GM12878 (cell line): ENCODE results near the gene GCK. TPM values are rescaled to one million over a fixed set of nuclear protein-coding genes. Genes with fewer than 3 reads are reported as not detected.
A peak's percentile ranks its signal among the peaks of the same experiment; 100 is the strongest.

Experiments used
- ATAC-seq: fragments of 200-7000 bp; cut with Tn5 transposase; 3 replicates; pipeline ENCODE4 v1.9.1; 2020; ENCODE audit warnings: mild to moderate bottlenecking, moderate library complexity
- BruUV-seq: library from RNA; stranded (reverse); fragments of 400-500 nt; replicated peaks from 2 replicates; lab custom pipeline; 2021; lab: Mats Ljungman, UMichigan
- CTCF ChIA-PET: fragments of 300-600 bp; sonication (Branson Sonifier 250); formaldehyde crosslinking; extraction: SDS; loops from one replicate; lab custom pipeline; 2021; ENCODE audit warnings: inconsistent platforms; lab: Yijun Ruan, JAX
- POLR2A ChIA-PET: fragments of 350-600 bp; formaldehyde crosslinking; extraction: SDS; loops from one replicate; lab custom pipeline; 2021; ENCODE audit warnings: inconsistent platforms; lab: Charles Lee
- RAD21 ChIA-PET: fragments of 300-600 bp; sonication (Branson Sonifier 250); formaldehyde crosslinking; loops from one replicate; lab custom pipeline; 2023; ENCODE audit warnings: antibody characterized with exemption; ENCODE audit not compliant: unreplicated experiment; lab: Charles Lee
- SMC1A ChIA-PET: fragments of 300-600 bp; sonication (Branson Sonifier 250); formaldehyde crosslinking; loops from one replicate; lab custom pipeline; 2023; ENCODE audit not compliant: unreplicated experiment, uncharacterized antibody; lab: Charles Lee
- DNase-seq: peaks from one replicate; pipeline ENCODE4 v3.0.0-alpha.2; 2011; ENCODE audit warnings: low read depth, low spot score
- FAIRE-seq: peaks from 3 replicates; lab custom pipeline; 2011; peaks lifted over from hg19 to GRCh38; lab: Jason Lieb, UNC
- H2AFZ ChIP-seq: 2 replicates; pipeline ENCODE4 v1.6.0; 2011; ENCODE audit warnings: low read depth, low read length, control low read depth; ENCODE audit not compliant: control insufficient read depth
- H3K27ac ChIP-seq: 2 replicates; pipeline ENCODE4 v1.5.1; 2011; ENCODE audit warnings: control low read depth; ENCODE audit not compliant: control insufficient read depth, insufficient read depth
- H3K27me3 ChIP-seq, 2 experiments: replicated peaks in 1 of 2; 2 replicates each; pipeline versions ENCODE4 v1.6.0 to v1.6.1; 2011; ENCODE audit warnings: low read length in 1 of 2; ENCODE audit not compliant: control insufficient read depth in 2 of 2, insufficient read depth in 2 of 2
- H3K36me3 ChIP-seq, 2 experiments: 2 replicates each; pipeline ENCODE4 v1.5.1; 2011; ENCODE audit warnings: low read length in 1 of 2; ENCODE audit not compliant: control insufficient read depth in 2 of 2, insufficient read depth in 2 of 2
- H3K4me1 ChIP-seq: 2 replicates; pipeline ENCODE4 v1.6.1; 2011; ENCODE audit warnings: mild to moderate bottlenecking, low read length, moderate library complexity, mixed read lengths; ENCODE audit not compliant: control insufficient read depth, insufficient read depth
- H3K4me2 ChIP-seq: 2 replicates; pipeline ENCODE4 v1.6.0; 2011; ENCODE audit warnings: control low read depth; ENCODE audit not compliant: control insufficient read depth, insufficient read depth
- H3K4me3 ChIP-seq: fragments of 200-600 bp; sonication (generic); 2 replicates; pipeline ENCODE4 v1.5.1; 2016
- H3K79me2 ChIP-seq: 2 replicates; pipeline ENCODE4 v1.6.0; 2011; ENCODE audit warnings: low read length; ENCODE audit not compliant: control insufficient read depth, insufficient read depth
- H3K9ac ChIP-seq: 2 replicates; pipeline ENCODE4 v1.8.0; 2011; ENCODE audit warnings: low read length, control low read depth, mixed read lengths; ENCODE audit not compliant: control insufficient read depth, insufficient read depth
- H3K9me3 ChIP-seq: replicated peaks from 3 replicates; pipeline ENCODE4 v1.5.1; 2011; ENCODE audit warnings: mild to moderate bottlenecking, low read length; ENCODE audit not compliant: control insufficient read depth, insufficient read depth
- H4K20me1 ChIP-seq: 2 replicates; pipeline ENCODE4 v1.6.0; 2011; ENCODE audit not compliant: control insufficient read depth, insufficient read depth
- BCL3 ChIP-seq: IDR thresholded peaks from 2 replicates; pipeline ENCODE4 v1.6.1; 2011; ENCODE audit warnings: borderline replicate concordance, low read depth, mild to moderate bottlenecking, moderate library complexity, low read length; ENCODE audit not compliant: insufficient read depth, poor library complexity, severe bottlenecking
- BHLHE40 ChIP-seq, 2 experiments: fragments of 450-650 bp in 1 of 2; IDR thresholded peaks; 2 replicates each; pipeline ENCODE4 v1.6.1; 2011 to 2017; ENCODE audit warnings: low read depth in 2 of 2, borderline replicate concordance in 1 of 2, improper control_type of control experiment in 1 of 2, low read length in 1 of 2, mild to moderate bottlenecking in 1 of 2
- GATAD2B ChIP-seq: fragments of 450-650 bp; conservative IDR thresholded peaks from 2 replicates; pipeline ENCODE4 v1.6.1; 2017; ENCODE audit warnings: low read depth, mild to moderate bottlenecking, moderate library complexity
- HDGF ChIP-seq: fragments of 450-650 bp; IDR thresholded peaks from 2 replicates; pipeline ENCODE4 v1.6.1; 2016; ENCODE audit warnings: antibody characterized with exemption
- IRF4 ChIP-seq: IDR thresholded peaks from 2 replicates; pipeline ENCODE4 v1.6.1; 2011; ENCODE audit warnings: low read depth, low read length
- POU2F2 ChIP-seq: IDR thresholded peaks from 3 replicates; pipeline ENCODE4 v1.6.1; 2011; ENCODE audit warnings: low read depth, mild to moderate bottlenecking, low read length, borderline replicate concordance
- RCOR1 ChIP-seq: conservative IDR thresholded peaks from 2 replicates; pipeline ENCODE4 v1.6.1; 2012; ENCODE audit warnings: low read depth, low read length, improper control_type of control experiment
- ZNF274 ChIP-seq: IDR thresholded peaks from one replicate; pipeline ENCODE4 v1.8.0; 2011; ENCODE audit not compliant: insufficient read length, insufficient read depth
- WGBS: methylation state at CpG from one replicate; pipeline ENCODE4 v1.1.6; 2016; ENCODE audit warnings: low lambda C conversion rate; ENCODE audit not compliant: insufficient replicate concordance, insufficient coverage; ENCODE audit errors: missing lambda C conversion rate; 5-methylcytosine and 5-hydroxymethylcytosine counted together
- in situ Hi-C: fragments of 300-500 bp; cut with MboI; formaldehyde crosslinking; loops from 9 replicates; pipeline ENCODE4 v1.14.3; 2018; ENCODE audit warnings: mixed read lengths
- intact Hi-C: fragments of 100-400 bp; cut with micrococcal nuclease; formaldehyde crosslinking; loops from one replicate; pipeline ENCODE4 v1.14.2; 2022; ENCODE audit not compliant: unreplicated experiment
- polyA plus RNA-seq, 11 experiments: library from polyadenylated mRNA; depleted of rRNA in 4 of 11; unstranded in 6 of 11; stranded (reverse) in 5 of 11; fragments of >200 nt; fragmentation: Nextera tagmentation in 4 of 11; fragmentation: Illumina TruSeq in 1 of 11; extraction: Ambion mirVana in 4 of 11; extraction: Trizol in 1 of 11; gene quantifications; 1 replicate in 1 of 11; 2 replicates in 10 of 11; pipeline versions ENCODE4 v1.2.1 to v1.2.3, GENCODE V29; 2011 to 2016; ENCODE audit warnings: inconsistent platforms in 2 of 11, missing spikeins in 2 of 11, low read depth in 1 of 11
- total RNA-seq, 4 experiments: library from RNA; depleted of rRNA in 3 of 4; stranded (reverse); fragments of >200 nt in 3 of 4; fragmentation: Illumina TruSeq in 1 of 4; extraction: Trizol in 1 of 4; gene quantifications; 2 replicates each; pipeline versions ENCODE4 v1.2.1 to v1.2.3, GENCODE V29; 2013 to 2021

GCK gene
- total and polyA plus RNA-seq, 10 of the 15 experiments (the other 5 are each of a cell fraction or from before 2014, with no cell fraction given): 0.06 to 0.16 TPM; not detected in 8

DNA sequence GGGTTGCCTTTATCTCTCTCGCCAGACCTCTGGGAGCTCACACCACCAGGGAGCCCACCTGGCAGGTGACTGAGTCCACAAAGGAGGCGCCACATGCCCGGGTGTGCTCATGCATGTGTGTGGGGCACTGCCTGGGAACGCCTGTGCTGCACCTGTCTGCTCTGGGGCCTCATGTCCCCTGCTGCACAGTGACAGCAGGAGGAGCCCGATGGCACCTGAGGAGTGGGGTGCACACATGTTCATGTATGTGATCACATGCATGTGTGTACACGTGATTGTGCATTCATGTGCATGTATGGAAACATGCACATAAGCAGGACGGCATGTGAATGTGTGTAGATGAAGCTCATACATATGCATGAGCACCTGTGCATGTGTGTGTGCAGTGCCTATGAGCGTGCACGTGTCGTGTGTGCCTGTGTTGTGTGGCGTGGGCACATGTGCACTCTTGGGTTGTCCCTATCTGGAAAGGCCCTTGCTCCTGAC is 33.6 kb upstream of the GCK start:
- Histone ChIP-seq H3K9me3 (no peaks in the 10 kb centered on the region), H3K27me3 (no peaks in the 10 kb centered on the region), H4K20me1 (no peaks in the 10 kb centered on the region), H3K9ac (no peak overlapping the region), H3K4me3 (no peak overlapping the region), H3K4me2 (no peak overlapping the region), H3K79me2 (no peaks in the 10 kb centered on the region), H2AFZ (no peak overlapping the region), H3K4me1 (no peaks in the 10 kb centered on the region), H3K27ac (no peak overlapping the region), H3K36me3 (no peaks in the 10 kb centered on the region)
- 33% methylated on average over 11 of the region's 11 CpGs for WGBS
- no TSS peak for BruUV-seq
- ATAC-seq (no peak), DNase-seq (no peak), FAIRE-seq (no peak)
- ChIA-PET POLR2A (no interaction called here), SMC1A (interaction anchor here (1.2 kb wide), 1 partner anchor 116 kb away, joined by 3 read pairs; no protein-coding TSS in a partner anchor), CTCF (no interaction called here), RAD21 (no interaction called here)
- intact Hi-C loops: no loop called here
- in situ Hi-C loops: no loop called here
- TF ChIP-seq ZNF274 (no peak), GATAD2B (no peak), HDGF (no peak), POU2F2 (peak; percentile 76; the same call in 1 of the 3 replicates), IRF4 (no peak), RCOR1 (no peak), BHLHE40 (IDR thresholded peaks at IDR 0.05; ENCODE audit: borderline replicate concordance in 1 of 2, low read depth in 2 of 2, low read length in 1 of 2) (0 out of 4 replicates have a peak, but pooled peaks of 1 of the 2 experiments have one; percentile 20), BCL3 (peak; percentile 27)
